ENCODE results near the gene RANBP10. TPM values are rescaled to one million over a fixed set of nuclear protein-coding genes. Genes with fewer than 3 reads are reported as not detected.

Gene RANBP10
- total and polyA plus RNA-seq, 9 of the 15 experiments (the other 6 are each of a cell fraction or from before 2014, with no cell fraction given): 0.61 to 19.3 (median 5.9) TPM

DNA sequence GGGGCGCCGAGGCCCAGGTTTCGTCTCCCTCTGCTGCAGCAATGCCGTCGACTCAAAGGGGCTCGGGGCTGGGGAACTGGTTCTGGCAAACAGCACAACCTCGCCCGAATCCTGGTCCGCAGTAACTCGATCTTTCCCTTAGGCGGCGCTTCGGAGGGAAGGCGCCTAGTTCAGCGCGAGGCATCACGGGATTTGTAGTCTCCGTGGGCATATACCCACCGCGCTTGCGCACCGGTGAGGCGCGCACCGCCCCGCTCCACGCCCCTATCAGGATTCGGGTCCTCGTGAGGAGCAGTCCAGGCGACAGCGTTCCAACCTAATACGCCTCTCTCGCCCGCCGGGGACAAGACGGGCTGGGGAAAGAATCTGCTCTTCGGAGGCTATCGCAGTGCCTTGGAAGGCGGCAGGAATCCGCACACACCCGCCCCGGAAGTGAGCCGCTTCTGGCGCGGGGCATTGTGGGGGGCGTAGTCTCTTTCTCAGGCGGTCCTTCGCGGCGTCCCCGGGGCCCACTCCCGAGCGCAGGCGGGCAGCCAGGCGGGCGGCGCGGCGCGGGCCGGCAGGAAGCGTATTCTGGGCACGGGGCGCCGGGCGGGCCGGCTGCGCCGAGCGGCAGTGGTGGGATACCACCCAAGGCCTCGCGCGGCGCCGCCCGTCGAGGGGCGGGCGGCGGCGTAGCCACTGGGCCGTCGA is 35.6 kb upstream of the RANBP10 start, which contains the start of gene THAP11 (continued):
- TF ChIP-seq REST (IDR thresholded peaks at IDR 0.05; ENCODE audit: borderline replicate concordance) (peak; percentile 6; the same call in 1 of the 2 replicates), REST (CRISPR knock-in tag; IDR thresholded peaks at IDR 0.05; ENCODE audit: low read depth) (no peak), NFE2L1 (tag; IDR thresholded peaks at IDR 0.05; ENCODE audit: borderline replicate concordance, low read depth) (no peak), HNRNPH1 (optimal IDR thresholded peaks at IDR 0.05; ENCODE audit: low read depth, low read length) (no peak), ZNF609 (CRISPR knock-in tag; IDR thresholded peaks at IDR 0.05; ENCODE audit: borderline replicate concordance) (no peak), SRF (CRISPR knock-in tag; IDR thresholded peaks at IDR 0.05) (peak in 1 of 2 experiments; percentile 86; a peak in 2 of 4 replicates), POLR2A (conservative IDR thresholded peaks at IDR 0.05) (peak; percentile 87), U2AF1 (optimal IDR thresholded peaks at IDR 0.05; ENCODE audit: low read depth, low read length) (no peak), PCBP2 (IDR thresholded peaks at IDR 0.05; ENCODE audit: low read depth, low read length, poor library complexity, severe bottlenecking) (no peak), MEF2D (tag; conservative IDR thresholded peaks at IDR 0.05; ENCODE audit: low read depth) (no peak), PML (IDR thresholded peaks at IDR 0.05; ENCODE audit: low read length) (peak; percentile 78), ZNF785 (CRISPR knock-in tag; IDR thresholded peaks at IDR 0.05) (no peak), SMC3 (conservative IDR thresholded peaks at IDR 0.05; ENCODE audit: insufficient read depth, low read depth, low read length) (no peak; the same call in 1 of the 2 replicates), RBM25 (IDR thresholded peaks at IDR 0.05; ENCODE audit: low read depth, low read length, severe bottlenecking) (no peak), DNMT1 (IDR thresholded peaks at IDR 0.05) (no peak), PHTF2 (CRISPR knock-in tag; IDR thresholded peaks at IDR 0.05) (no peak)
